Activated gamma-delta T cell treated with Interleukin-2 at 50 U/mL for 16 hours (primary cell): ENCODE results near the gene PTTG2.
"Not testable (repeated sequence)": the region's sequence is repeated elsewhere in the genome, so short reads cannot be mapped to it uniquely, and the experiment has no call there.

Source experiments
- DNase-seq: peaks from one replicate; pipeline ENCODE4 v3.0.0-alpha.2; 2020

PTTG2 gene

GRCh38 chr4:37960098-37960497 lies at the start of gene PTTG2:
TSS of gene PTTG2 (plus strand) at chr4:37960398. CDS start at chr4:37960435, 37 bp downstream.
- no peak for DNase-seq

- no peak for DNase-seq
Measured at GRCh38 chr4:37914539-37914938, 45.7 kb upstream of the PTTG2 start.

GRCh38 chr4:37917388-37917787 lies 42.8 kb upstream of the PTTG2 start:
- DNase-seq = no peak

GRCh38 chr4:37918653-37919052 lies 41.5 kb upstream of the PTTG2 start:
- DNase-seq = no peak

GRCh38 chr4:37922328-37922727 lies 37.9 kb upstream of the PTTG2 start:
- no peak for DNase-seq

GRCh38 chr4:37923089-37923488 lies 37.1 kb upstream of the PTTG2 start:
- DNase-seq = not testable (repeated sequence)

GRCh38 chr4:37924946-37925345 lies 35.3 kb upstream of the PTTG2 start:
- no peak for DNase-seq

- no peak for DNase-seq
Measured at GRCh38 chr4:37927434-37927833, 32.8 kb upstream of the PTTG2 start.

GRCh38 chr4:37928426-37929416 lies 31.5 kb upstream of the PTTG2 start:
- no peak for DNase-seq

- DNase-seq = no peak
Measured at GRCh38 chr4:37934096-37934495, 26.1 kb upstream of the PTTG2 start.

- no peak for DNase-seq
Measured at GRCh38 chr4:37934609-37935008, 25.6 kb upstream of the PTTG2 start.

GRCh38 chr4:37935026-37935425 lies 25.2 kb upstream of the PTTG2 start:
- no peak for DNase-seq

GRCh38 chr4:37936889-37937498 lies 23.2 kb upstream of the PTTG2 start:
- no peak for DNase-seq

- no peak for DNase-seq
Measured at GRCh38 chr4:37938208-37938607, 22.0 kb upstream of the PTTG2 start.

- no peak for DNase-seq
Measured at GRCh38 chr4:37946503-37947179, 13.6 kb upstream of the PTTG2 start.

GRCh38 chr4:37948542-37948941 lies 11.7 kb upstream of the PTTG2 start:
- DNase-seq = no peak

- no peak for DNase-seq
Measured at GRCh38 chr4:37949636-37950426, 10.4 kb upstream of the PTTG2 start.

GRCh38 chr4:37951461-37952352 lies 8.5 kb upstream of the PTTG2 start:
- DNase-seq = no peak

- DNase-seq = no peak
Measured at GRCh38 chr4:37953156-37953555, 7.0 kb upstream of the PTTG2 start.

GRCh38 chr4:37953620-37954293 lies 6.4 kb upstream of the PTTG2 start:
- no peak for DNase-seq

- no peak for DNase-seq
Measured at GRCh38 chr4:37956941-37957340, 3.3 kb upstream of the PTTG2 start.
